AG09309 (cell line): ENCODE results near the gene MDM2.

Experiments
- DNase-seq: peaks from one replicate; pipeline ENCODE4 v3.0.0-alpha.2; 2010; ENCODE audit warnings: low read depth
- H3K4me3 ChIP-seq: 2 replicates; pipeline ENCODE4 v1.5.1; 2011; ENCODE audit warnings: mild to moderate bottlenecking, low read depth, low read length, moderate library complexity; ENCODE audit not compliant: control insufficient read depth
- TF ChIP-seq, protein P1 (sequence below): IDR thresholded peaks from 2 replicates; pipeline ENCODE4 v1.5.1; 2011; ENCODE audit warnings: mild to moderate bottlenecking, low read depth, low read length, inconsistent platforms; ENCODE audit not compliant: insufficient read depth, control insufficient read depth; ENCODE audit errors: missing control alignments

MDM2 gene

DNA sequence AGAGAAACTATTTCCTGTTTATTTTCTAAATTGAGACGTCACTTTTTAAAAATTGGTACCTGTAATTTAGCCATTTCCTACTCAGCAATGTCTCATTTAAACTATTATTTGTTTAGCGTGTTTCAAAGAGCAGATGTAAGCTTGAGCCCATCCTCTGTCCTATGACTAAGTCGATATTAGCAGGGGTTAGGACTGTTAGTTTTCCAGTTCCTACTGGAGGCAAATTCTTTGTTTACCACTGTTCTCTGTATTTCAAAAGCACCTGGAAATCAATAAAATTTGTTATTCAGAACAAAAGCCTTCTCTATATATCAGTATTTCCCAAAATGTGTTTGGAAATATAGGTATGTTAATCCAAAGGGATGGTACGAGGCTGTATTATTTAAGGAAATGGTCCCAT is 42.4 kb downstream of the MDM2 start:
- no peak overlapping the region for H3K4me3 ChIP-seq
- TF ChIP-seq, protein P1, sequence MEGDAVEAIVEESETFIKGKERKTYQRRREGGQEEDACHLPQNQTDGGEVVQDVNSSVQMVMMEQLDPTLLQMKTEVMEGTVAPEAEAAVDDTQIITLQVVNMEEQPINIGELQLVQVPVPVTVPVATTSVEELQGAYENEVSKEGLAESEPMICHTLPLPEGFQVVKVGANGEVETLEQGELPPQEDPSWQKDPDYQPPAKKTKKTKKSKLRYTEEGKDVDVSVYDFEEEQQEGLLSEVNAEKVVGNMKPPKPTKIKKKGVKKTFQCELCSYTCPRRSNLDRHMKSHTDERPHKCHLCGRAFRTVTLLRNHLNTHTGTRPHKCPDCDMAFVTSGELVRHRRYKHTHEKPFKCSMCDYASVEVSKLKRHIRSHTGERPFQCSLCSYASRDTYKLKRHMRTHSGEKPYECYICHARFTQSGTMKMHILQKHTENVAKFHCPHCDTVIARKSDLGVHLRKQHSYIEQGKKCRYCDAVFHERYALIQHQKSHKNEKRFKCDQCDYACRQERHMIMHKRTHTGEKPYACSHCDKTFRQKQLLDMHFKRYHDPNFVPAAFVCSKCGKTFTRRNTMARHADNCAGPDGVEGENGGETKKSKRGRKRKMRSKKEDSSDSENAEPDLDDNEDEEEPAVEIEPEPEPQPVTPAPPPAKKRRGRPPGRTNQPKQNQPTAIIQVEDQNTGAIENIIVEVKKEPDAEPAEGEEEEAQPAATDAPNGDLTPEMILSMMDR = no peak
- DNase-seq = no peak

DNA sequence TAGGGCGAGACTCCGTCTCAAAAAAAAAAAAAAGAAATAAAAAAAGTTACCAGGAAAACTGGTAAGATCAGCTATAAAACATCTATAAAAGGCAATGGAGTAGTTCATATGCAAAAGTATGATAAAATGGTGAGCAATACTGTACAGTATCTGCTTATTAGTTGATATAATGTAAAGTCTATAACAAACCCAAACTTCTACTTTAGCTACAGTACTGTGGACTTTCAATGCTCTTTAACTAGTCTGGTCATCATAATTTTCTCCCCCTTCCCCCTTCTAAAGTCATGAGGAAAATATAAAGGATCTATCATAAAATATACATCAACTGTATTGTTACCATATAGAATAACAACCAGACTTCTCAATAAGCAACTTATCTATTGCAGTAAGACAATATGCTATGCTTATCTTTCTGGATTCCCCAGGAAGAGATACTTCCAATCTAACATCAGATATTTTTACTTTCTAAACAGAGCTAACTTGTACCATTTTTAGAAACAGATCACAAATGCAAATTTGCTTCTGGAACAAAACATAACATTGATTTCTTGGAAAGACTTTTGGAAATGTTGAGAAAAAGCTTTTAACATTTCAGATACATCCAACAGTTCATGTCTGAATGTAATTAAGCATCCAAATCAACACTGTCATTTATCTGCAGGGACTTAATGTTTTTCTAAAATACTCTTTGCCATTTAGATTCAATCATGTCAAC is 43.8 kb downstream of the MDM2 start:
- DNase-seq = no peak
- TF ChIP-seq, protein P1 = no peak
- no peak overlapping the region for H3K4me3 ChIP-seq

DNA sequence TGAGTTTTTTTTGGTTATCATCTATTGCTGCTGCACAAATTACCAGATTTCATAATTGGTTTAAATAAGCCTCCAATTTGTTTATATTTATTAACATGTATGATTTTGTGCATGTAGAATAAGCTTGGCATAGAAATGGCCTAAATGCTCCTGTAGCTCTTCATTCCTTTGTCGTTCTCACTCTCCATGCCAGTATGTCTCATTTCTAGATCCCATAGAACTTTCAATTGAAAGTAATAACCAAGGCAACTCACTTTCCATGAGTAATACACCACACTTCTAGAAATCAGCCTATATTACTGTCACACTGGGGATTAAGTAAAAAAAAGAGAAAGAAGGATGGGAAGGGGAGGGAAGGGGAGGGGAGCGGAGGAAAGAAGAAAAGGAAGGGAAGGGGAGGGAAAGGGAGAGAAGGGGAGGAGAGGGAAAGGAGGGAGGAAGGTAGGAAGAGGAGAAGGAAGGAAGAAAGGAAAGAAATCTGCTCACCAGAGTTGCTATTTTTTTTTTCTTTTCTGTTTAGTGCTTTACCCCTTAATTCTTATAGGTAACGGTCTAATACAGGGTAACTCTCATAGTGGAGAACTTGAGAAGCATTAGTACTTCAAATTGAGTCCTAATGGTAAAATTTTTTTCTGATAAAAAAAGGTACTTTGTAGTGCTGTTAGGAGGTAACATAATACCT is 45.6 kb downstream of the MDM2 start:
- DNase-seq = no peak
- TF ChIP-seq, protein P1 = no peak
- no peak overlapping the region for H3K4me3 ChIP-seq

DNA sequence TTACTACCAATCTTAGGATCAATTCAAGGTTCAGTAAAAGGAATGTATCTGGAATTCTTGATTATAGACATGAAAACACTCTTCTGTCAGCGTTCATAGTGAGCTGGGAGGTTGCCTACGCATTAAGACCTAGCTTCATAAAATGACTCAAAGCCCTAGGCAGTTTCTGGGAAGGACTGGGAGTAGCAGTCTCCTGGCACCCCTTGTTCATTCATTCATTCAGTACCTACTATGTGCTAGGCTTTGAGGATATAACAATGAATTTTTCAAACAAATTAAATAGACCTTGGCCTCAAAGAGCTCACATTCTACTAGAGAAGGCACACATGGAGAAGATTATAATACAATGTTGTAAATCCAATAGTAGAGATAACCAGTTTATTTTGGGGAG is 46.1 kb downstream of the MDM2 start:
- no peak overlapping the region for H3K4me3 ChIP-seq
- TF ChIP-seq, protein P1 = no peak
- DNase-seq = no peak

DNA sequence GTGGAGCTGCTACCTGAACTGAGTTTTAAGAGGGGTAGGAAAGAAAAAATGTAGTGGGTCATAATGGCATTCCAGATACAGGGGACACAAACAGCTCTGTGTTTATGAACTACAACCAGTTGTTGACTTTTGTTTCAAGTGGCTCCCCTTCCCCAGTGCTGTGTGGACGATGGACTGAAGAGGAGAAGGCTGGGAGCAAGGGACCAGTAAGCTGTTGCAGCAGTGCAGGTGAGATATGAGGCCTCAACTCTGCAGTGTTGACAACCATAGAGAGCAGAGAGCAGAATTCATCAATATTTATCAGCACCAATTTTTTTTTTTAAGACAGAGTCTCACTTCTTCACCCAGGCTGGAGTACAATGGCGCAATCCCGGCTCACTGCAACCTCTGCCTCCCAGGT is 46.6 kb downstream of the MDM2 start:
- H3K4me3 ChIP-seq = no peak overlapping the region
- TF ChIP-seq, protein P1 = no peak
- DNase-seq = no peak

DNA sequence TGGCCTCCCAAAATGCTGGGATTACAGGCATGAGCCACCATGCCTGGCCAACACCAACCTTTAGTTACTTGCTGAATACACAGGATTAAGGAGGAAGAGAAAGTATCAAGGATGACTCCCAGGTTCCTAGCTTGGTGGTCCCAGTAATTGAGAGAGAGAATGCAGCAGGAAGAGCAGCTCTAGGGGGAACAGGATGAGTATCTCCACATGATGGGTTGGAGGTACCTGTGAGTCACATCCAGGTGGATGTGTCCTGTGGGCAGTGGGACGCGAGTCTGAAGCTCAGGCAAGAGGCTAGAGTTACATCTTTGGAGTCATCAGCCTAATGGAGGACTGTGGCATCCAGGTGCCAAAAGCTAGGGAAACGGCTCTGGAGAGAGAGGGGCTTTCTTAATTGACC is 47.1 kb downstream of the MDM2 start:
- no peak for DNase-seq
- no peak overlapping the region for H3K4me3 ChIP-seq
- TF ChIP-seq, protein P1 = no peak
